KMS-11 (cell line): ENCODE measurements around the gene FOXP1.

Experiments
- H2AFZ ChIP-seq: fragments of 200-600 bp; sonication (generic); 2 replicates; pipeline ENCODE4 v1.6.1; 2016; ENCODE audit warnings: antibody characterized with exemption, mixed run types, low read depth
- H3K27ac ChIP-seq: fragments of 200-600 bp; sonication (generic); 2 replicates; pipeline ENCODE4 v1.6.1; 2016; ENCODE audit warnings: mild to moderate bottlenecking, mixed run types
- H3K27me3 ChIP-seq: fragments of 200-600 bp; sonication (generic); 2 replicates; pipeline ENCODE4 v1.6.1; 2017; ENCODE audit warnings: mild to moderate bottlenecking, low read depth, mixed run types, moderate library complexity; ENCODE audit not compliant: insufficient read depth
- H3K36me3 ChIP-seq: fragments of 200-600 bp; sonication (generic); 2 replicates; pipeline ENCODE4 v1.6.1; 2017; ENCODE audit warnings: mild to moderate bottlenecking, mixed run types; ENCODE audit not compliant: insufficient read depth
- H3K4me1 ChIP-seq: fragments of 200-600 bp; sonication (generic); 2 replicates; pipeline ENCODE4 v1.6.1; 2016; ENCODE audit warnings: mild to moderate bottlenecking, low read depth, mixed run types; ENCODE audit not compliant: poor library complexity, severe bottlenecking
- H3K4me2 ChIP-seq: fragments of 200-600 bp; sonication (generic); 2 replicates; pipeline ENCODE4 v1.7.0; 2016; ENCODE audit warnings: mild to moderate bottlenecking, mixed run types
- H3K4me3 ChIP-seq: fragments of 200-600 bp; sonication (generic); IDR thresholded peaks from 2 replicates; pipeline ENCODE4 v1.6.1; 2017; ENCODE audit warnings: low read depth, low read length, mixed read lengths; ENCODE audit not compliant: insufficient read depth
- H3K79me2 ChIP-seq: fragments of 200-600 bp; sonication (generic); 2 replicates; pipeline ENCODE4 v1.6.1; 2016; ENCODE audit warnings: low read depth, mixed run types; ENCODE audit not compliant: insufficient read depth
- H3K9ac ChIP-seq: fragments of 200-600 bp; sonication (generic); 2 replicates; pipeline ENCODE4 v1.6.1; 2016; ENCODE audit warnings: mild to moderate bottlenecking, mixed run types
- H4K20me1 ChIP-seq: fragments of 200-600 bp; sonication (generic); 2 replicates; pipeline ENCODE4 v1.6.1; 2016; ENCODE audit warnings: mild to moderate bottlenecking, mixed run types; ENCODE audit not compliant: insufficient read depth
- CTCF ChIP-seq: fragments of 200-600 bp; sonication (generic); conservative IDR thresholded peaks from 2 replicates; pipeline ENCODE4 v1.6.1; 2017; ENCODE audit warnings: low read depth, mild to moderate bottlenecking, antibody characterized with exemption, low read length, moderate library complexity, mixed read lengths

The FOXP1 gene

GRCh38 chr3:71520161-71521020 is 63.1 kb downstream of the FOXP1 start:
- Histone ChIP-seq H3K4me2 (no peak overlapping the region), H3K9ac (no peak overlapping the region), H4K20me1 (no peaks in the 10 kb centered on the region), H3K27me3 (no peaks in the 10 kb centered on the region), H3K79me2 (no peaks in the 10 kb centered on the region), H2AFZ (no peak overlapping the region), H3K4me3 (no peak overlapping the region), H3K4me1 (no peaks in the 10 kb centered on the region), H3K27ac (no peak overlapping the region), H3K36me3 (no peaks in the 10 kb centered on the region)
- no peak for TF ChIP-seq CTCF

GRCh38 chr3:71518089-71518488 is 65.4 kb downstream of the FOXP1 start:
- Histone ChIP-seq H3K79me2 (no peaks in the 10 kb centered on the region), H3K4me1 (no peaks in the 10 kb centered on the region), H3K27me3 (no peaks in the 10 kb centered on the region), H3K27ac (no peak overlapping the region), H3K4me3 (no peak overlapping the region), H3K36me3 (no peaks in the 10 kb centered on the region), H2AFZ (no peak overlapping the region), H3K9ac (no peak overlapping the region), H3K4me2 (no peak overlapping the region), H4K20me1 (no peaks in the 10 kb centered on the region)
- no peak for TF ChIP-seq CTCF

GRCh38 chr3:71517271-71517791 is 66.2 kb downstream of the FOXP1 start:
- H4K20me1 ChIP-seq = no peaks in the 10 kb centered on the region
- no peak overlapping the region for H3K4me3 ChIP-seq
- no peaks in the 10 kb centered on the region for H3K4me1 ChIP-seq
- H3K9ac ChIP-seq = no peak overlapping the region
- H3K36me3 ChIP-seq = no peaks in the 10 kb centered on the region
- H3K27me3 ChIP-seq = no peaks in the 10 kb centered on the region
- no peak overlapping the region for H3K27ac ChIP-seq
- no peaks in the 10 kb centered on the region for H3K79me2 ChIP-seq
- no peak overlapping the region for H2AFZ ChIP-seq
- no peak for TF ChIP-seq CTCF
- no peak overlapping the region for H3K4me2 ChIP-seq

- Histone ChIP-seq H3K9ac (no peak overlapping the region), H2AFZ (no peak overlapping the region), H3K4me2 (no peak overlapping the region)
These were observed 67.7 kb downstream of the FOXP1 start for GRCh38 chr3:71515636-71516365.

More at GRCh38 chr3:71515636-71516365, 67.7 kb downstream of the FOXP1 start:
- H3K4me1 ChIP-seq = no peaks in the 10 kb centered on the region
- no peaks in the 10 kb centered on the region for H4K20me1 ChIP-seq
- H3K4me3 ChIP-seq = no peak overlapping the region
- H3K27ac ChIP-seq = no peak overlapping the region
- no peaks in the 10 kb centered on the region for H3K36me3 ChIP-seq
- H3K79me2 ChIP-seq = no peaks in the 10 kb centered on the region
- no peaks in the 10 kb centered on the region for H3K27me3 ChIP-seq
- TF ChIP-seq CTCF = no peak
